ENCODE results near the gene NMNAT3.

GRCh38 chr3:139655909-139656595, 21.7 kb downstream of the NMNAT3 start:
- peak in 1 of 3 donors; percentile 32 for TF ChIP-seq POLR2AphosphoS5 (IDR thresholded peaks at IDR 0.05)
- TF ChIP-seq, protein P1, sequence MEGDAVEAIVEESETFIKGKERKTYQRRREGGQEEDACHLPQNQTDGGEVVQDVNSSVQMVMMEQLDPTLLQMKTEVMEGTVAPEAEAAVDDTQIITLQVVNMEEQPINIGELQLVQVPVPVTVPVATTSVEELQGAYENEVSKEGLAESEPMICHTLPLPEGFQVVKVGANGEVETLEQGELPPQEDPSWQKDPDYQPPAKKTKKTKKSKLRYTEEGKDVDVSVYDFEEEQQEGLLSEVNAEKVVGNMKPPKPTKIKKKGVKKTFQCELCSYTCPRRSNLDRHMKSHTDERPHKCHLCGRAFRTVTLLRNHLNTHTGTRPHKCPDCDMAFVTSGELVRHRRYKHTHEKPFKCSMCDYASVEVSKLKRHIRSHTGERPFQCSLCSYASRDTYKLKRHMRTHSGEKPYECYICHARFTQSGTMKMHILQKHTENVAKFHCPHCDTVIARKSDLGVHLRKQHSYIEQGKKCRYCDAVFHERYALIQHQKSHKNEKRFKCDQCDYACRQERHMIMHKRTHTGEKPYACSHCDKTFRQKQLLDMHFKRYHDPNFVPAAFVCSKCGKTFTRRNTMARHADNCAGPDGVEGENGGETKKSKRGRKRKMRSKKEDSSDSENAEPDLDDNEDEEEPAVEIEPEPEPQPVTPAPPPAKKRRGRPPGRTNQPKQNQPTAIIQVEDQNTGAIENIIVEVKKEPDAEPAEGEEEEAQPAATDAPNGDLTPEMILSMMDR (IDR thresholded peaks at IDR 0.05), result no peak

Measured in breast epithelium (tissue), 3 donors.